AG09319 (cell line): ENCODE data around the gene UNC93B1.

Source experiments
- DNase-seq: peaks from one replicate; pipeline ENCODE4 v3.0.0-alpha.2; 2010; ENCODE audit warnings: low read depth; ENCODE audit errors: extremely low read depth
- TF ChIP-seq, protein P1 (sequence below): IDR thresholded peaks from 2 replicates; pipeline ENCODE4 v1.5.1; 2011; ENCODE audit warnings: low read depth, mild to moderate bottlenecking, inconsistent platforms, low read length, moderate library complexity

UNC93B1 gene

DNA sequence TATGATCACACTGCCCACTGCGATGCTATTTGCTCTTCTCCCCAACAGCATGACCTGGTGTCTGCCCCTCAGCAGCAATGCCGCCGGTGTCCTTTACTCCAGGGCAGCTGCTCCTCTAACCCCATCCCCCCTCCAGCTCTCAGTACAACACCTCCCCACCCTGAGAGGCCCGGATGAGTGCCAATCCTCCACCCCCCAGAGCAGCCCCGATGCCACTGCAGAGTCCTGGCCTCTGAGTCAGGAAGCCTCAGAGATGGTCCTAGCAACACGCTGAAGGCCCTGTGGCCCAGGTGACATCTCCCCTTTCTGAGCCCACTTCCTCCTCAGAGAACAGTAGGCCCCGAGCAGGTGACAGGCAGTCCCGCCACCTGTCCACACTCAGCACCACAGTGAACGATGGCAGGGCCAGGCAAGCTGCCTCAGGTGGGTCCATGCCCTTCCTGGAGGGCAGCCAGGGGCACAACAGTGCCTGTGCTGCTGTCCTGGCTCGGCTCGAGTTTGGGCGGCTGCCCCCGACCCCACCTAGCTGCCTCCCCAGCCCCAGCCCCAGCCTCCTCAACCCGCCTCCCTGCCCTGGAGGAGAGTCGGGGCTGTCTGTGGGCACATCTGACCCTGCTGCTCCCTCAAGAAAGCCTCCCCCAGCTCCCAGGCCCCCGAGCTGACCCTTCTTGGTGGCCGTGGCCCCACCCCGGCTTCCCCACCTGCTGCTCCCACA, 22.7 kb upstream of the UNC93B1 start:
- DNase-seq = no peak
- TF ChIP-seq, protein P1, sequence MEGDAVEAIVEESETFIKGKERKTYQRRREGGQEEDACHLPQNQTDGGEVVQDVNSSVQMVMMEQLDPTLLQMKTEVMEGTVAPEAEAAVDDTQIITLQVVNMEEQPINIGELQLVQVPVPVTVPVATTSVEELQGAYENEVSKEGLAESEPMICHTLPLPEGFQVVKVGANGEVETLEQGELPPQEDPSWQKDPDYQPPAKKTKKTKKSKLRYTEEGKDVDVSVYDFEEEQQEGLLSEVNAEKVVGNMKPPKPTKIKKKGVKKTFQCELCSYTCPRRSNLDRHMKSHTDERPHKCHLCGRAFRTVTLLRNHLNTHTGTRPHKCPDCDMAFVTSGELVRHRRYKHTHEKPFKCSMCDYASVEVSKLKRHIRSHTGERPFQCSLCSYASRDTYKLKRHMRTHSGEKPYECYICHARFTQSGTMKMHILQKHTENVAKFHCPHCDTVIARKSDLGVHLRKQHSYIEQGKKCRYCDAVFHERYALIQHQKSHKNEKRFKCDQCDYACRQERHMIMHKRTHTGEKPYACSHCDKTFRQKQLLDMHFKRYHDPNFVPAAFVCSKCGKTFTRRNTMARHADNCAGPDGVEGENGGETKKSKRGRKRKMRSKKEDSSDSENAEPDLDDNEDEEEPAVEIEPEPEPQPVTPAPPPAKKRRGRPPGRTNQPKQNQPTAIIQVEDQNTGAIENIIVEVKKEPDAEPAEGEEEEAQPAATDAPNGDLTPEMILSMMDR = no peak

DNA sequence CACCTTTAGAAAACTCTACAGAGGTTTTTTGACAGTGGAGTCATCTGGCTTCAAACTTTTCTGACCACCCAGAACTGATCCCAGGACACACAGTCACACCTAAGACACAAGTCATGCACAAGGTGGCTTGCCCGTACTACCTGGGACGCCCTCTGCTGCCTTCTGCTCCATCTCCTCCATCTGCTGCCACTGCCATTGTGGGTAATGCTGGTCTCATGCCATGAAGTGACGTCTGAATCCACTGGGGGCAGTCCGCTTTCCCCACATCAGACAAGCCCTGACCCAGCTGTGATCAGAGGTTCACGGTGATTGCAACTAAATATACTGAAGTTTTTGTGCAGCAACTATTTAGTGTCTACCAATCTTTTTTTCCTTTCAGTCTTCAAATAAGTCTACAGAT, 21.1 kb upstream of the UNC93B1 start:
- TF ChIP-seq, protein P1 = no peak
- DNase-seq = no peak

DNA sequence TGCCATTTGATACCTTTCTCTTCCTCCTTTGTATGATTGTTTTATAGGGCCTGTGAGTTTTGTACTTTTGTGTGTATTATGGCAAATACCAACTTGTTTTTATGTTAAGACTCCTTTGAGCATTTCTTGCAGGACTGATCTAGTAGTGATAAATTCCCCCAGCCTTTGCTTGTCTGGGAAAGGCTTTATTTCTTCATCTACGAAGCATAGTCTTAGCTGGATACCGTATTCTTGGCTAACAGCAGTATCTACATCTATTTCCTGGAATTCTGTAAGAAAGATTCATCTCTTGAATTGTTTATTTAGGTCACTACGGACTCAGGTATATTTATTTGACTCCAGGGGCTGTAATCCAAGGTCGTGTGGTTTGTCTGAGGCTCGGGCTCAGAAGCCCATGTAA, 20.6 kb upstream of the UNC93B1 start:
- DNase-seq = no peak
- TF ChIP-seq, protein P1 = no peak

DNA sequence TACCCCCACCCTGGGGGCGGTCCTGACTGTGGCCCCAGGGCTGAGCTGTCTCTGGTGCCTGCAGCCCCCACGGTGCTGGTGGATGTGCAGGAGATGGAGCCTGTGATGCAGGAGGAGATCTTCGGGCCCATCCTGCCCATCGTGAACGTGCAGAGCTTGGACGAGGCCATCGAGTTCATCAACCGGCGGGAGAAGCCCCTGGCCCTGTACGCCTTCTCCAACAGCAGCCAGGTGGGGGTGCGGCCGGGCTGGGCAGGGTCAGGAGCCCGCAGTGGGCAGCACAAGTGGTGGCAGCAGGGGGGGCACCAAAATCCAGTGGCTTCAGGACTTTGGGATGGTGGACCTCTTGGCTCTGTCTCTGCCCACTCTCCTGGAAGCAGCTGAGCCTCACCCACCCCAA, 18.6 kb upstream of the UNC93B1 start:
- DNase-seq = no peak
- TF ChIP-seq, protein P1 = no peak

DNA sequence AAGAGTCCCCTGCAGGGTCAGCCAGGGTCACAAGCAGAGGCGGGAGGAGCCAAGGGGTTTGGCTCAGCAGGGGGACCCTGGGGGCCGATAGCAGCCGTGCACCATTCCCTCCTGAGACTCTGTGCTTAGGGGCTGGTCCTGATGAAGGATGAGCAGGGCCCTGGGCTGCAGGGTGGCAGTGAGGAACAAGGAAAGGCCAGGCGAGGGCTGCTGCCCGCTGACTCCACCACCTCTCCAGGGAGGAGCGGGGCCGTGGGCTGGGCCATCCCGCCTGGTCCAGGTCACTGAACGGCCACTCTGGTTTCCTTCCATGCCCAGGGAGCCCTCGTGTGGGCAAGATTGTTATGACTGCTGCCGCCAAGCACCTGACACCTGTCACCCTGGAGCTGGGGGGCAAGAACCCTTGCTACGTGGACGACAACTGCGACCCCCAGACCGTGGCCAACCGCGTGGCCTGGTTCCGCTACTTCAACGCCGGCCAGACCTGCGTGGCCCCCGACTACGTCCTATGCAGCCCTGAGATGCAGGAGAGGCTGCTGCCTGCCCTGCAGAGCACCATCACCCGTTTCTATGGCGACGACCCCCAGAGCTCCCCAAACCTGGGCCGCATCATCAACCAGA, 17.4 kb upstream of the UNC93B1 start:
- no peak for DNase-seq
- TF ChIP-seq, protein P1 = no peak; the same call in none of the 2 replicates

DNA sequence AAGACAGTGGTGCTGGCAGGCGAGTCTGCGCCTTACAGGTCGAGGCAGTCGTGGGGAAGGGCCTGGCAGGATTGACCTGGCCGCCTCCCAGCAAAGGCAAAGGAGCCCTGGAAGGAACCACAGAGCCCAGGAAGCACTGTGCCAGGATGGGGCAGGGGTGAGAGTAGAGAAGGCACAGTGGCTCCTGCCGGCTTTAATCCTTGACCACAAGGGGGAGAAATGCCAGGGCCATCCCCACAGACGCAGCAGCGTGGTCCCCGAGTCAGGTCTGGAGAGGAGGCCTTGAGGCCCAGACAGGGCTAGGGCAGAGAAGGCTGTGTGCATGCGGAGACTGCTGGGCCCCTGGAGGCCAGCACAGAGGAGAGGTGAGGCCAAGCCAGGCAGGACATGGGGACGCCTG, 16.7 kb upstream of the UNC93B1 start:
- no peak for DNase-seq
- TF ChIP-seq, protein P1 = peak; percentile 22

DNA sequence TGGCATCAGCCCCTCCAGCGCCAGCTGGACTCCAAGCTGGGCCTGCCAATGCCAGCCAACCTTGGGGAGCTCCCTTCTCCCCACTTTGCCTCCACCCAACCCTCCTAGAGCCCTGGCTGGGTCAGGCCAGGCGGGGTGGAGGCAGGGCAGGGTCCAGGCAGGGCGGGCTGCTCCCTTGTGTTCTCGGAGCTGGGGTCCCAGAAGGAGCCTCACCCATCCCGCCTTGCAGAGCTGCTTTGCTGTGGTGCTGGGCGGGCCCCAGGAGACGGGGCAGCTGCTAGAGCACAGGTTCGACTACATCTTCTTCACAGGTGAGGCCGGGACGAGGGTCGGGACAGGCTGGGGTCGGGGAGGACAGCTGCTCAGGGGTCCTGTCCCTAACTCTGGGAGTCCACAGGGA, 15.6 kb upstream of the UNC93B1 start:
- no peak for DNase-seq
- TF ChIP-seq, protein P1 = no peak
